Liver (tissue), 9 donors: ENCODE data around the gene CCDC88C. TPM values are rescaled to one million over a fixed set of nuclear protein-coding genes. Genes with fewer than 3 reads are reported as not detected.

Source experiments
- DNase-seq: peaks from one replicate; pipeline ENCODE4 v3.0.0-alpha.2; 2017; ENCODE audit warnings: low spot score
- H3K27ac ChIP-seq, 2 donors: one replicate each; pipeline ENCODE4 v1.7.0; 2013; ENCODE audit warnings: inconsistent platforms in 2 of 2, low read length in 2 of 2, control low read depth in 1 of 2, low read depth in 1 of 2, mild to moderate bottlenecking in 1 of 2
- H3K27me3 ChIP-seq, 4 donors: one replicate each; pipeline versions ENCODE4 v1.6.1 to v1.7.0; 2013; ENCODE audit warnings: low read length in 3 of 4, inconsistent platforms in 1 of 4, mild to moderate bottlenecking in 1 of 4, moderate library complexity in 1 of 4; ENCODE audit not compliant: control insufficient read depth in 4 of 4, insufficient read depth in 4 of 4
- H3K36me3 ChIP-seq, 4 donors: one replicate each; pipeline versions ENCODE4 v1.6.1 to v1.7.0; 2013; ENCODE audit warnings: low read length in 3 of 4, mild to moderate bottlenecking in 3 of 4, low read depth in 1 of 4, moderate library complexity in 1 of 4; ENCODE audit not compliant: control insufficient read depth in 4 of 4, insufficient read depth in 3 of 4
- H3K4me1 ChIP-seq, 4 donors: one replicate each; pipeline versions ENCODE4 v1.6.1 to v1.7.0; 2013; ENCODE audit warnings: low read length in 3 of 4, mild to moderate bottlenecking in 3 of 4, moderate library complexity in 1 of 4; ENCODE audit not compliant: control insufficient read depth in 4 of 4, insufficient read depth in 4 of 4
- H3K4me3 ChIP-seq, 3 donors: one replicate each; pipeline versions ENCODE4 v1.6.1 to v1.7.0; 2013; ENCODE audit warnings: low read length in 3 of 3, control low read depth in 1 of 3, low read depth in 1 of 3, mild to moderate bottlenecking in 1 of 3
- H3K9ac ChIP-seq, 2 donors: one replicate each; pipeline ENCODE4 v1.7.0; 2013; ENCODE audit warnings: low read length in 2 of 2, mild to moderate bottlenecking in 2 of 2, moderate library complexity in 2 of 2, control low read depth in 1 of 2, low read depth in 1 of 2
- H3K9me3 ChIP-seq, 4 donors: one replicate each; pipeline versions ENCODE4 v1.6.1 to v1.7.0; 2013; ENCODE audit warnings: low read length in 3 of 4; ENCODE audit not compliant: control insufficient read depth in 4 of 4
- EGR1 ChIP-seq, 2 donors: IDR thresholded peaks; 2 replicates each; pipeline ENCODE4 v1.6.1; 2016 to 2018; ENCODE audit warnings: antibody characterized with exemption in 2 of 2, low read depth in 2 of 2
- FOXA2 ChIP-seq: IDR thresholded peaks from 2 replicates; pipeline ENCODE4 v1.6.1; 2016; ENCODE audit warnings: antibody characterized with exemption
- GABPA ChIP-seq, 2 donors: IDR thresholded peaks in 1 of 2; conservative IDR thresholded peaks in 1 of 2; 2 replicates each; pipeline ENCODE4 v1.6.1; 2016; ENCODE audit warnings: antibody characterized with exemption in 2 of 2, mild to moderate bottlenecking in 1 of 2, moderate library complexity in 1 of 2
- HNF4A ChIP-seq, 2 donors: conservative IDR thresholded peaks; 2 replicates each; pipeline ENCODE4 v1.6.1; 2016; ENCODE audit warnings: antibody characterized with exemption in 2 of 2, mild to moderate bottlenecking in 2 of 2
- JUND ChIP-seq, 2 donors: IDR thresholded peaks; 2 replicates each; pipeline ENCODE4 v1.6.1; 2016; ENCODE audit warnings: antibody characterized with exemption in 2 of 2
- MAX ChIP-seq: IDR thresholded peaks from 2 replicates; pipeline ENCODE4 v1.6.1; 2016; ENCODE audit warnings: antibody characterized with exemption
- NR2F2 ChIP-seq: IDR thresholded peaks from 2 replicates; pipeline ENCODE4 v1.6.1; 2016; ENCODE audit warnings: antibody characterized with exemption
- RAD21 ChIP-seq, 2 donors: IDR thresholded peaks; 2 replicates each; pipeline ENCODE4 v1.6.1; 2016; ENCODE audit warnings: antibody characterized with exemption in 2 of 2, mild to moderate bottlenecking in 2 of 2
- RXRA ChIP-seq, 2 donors: IDR thresholded peaks; 2 replicates each; pipeline ENCODE4 v1.6.1; 2017 to 2018; ENCODE audit warnings: antibody characterized with exemption in 2 of 2, mild to moderate bottlenecking in 1 of 2
- TAF1 ChIP-seq: conservative IDR thresholded peaks from 2 replicates; pipeline ENCODE4 v1.6.1; 2016; ENCODE audit warnings: antibody characterized with exemption, mild to moderate bottlenecking
- WGBS: extraction: QIAGEN DNeasy Blood & Tissue Kit; methylation state at CpG from one replicate; pipeline ENCODE4 v1.1.7; 2013; 5-methylcytosine and 5-hydroxymethylcytosine counted together
- polyA plus RNA-seq, 2 donors: library from polyadenylated mRNA; stranded (reverse) in 1 of 2; unstranded in 1 of 2; fragments of 200-250 nt in 1 of 2; fragments of >200 nt in 1 of 2; fragmentation: Nextera tagmentation in 1 of 2; extraction: Ambion mirVana in 1 of 2; gene quantifications; one replicate each; pipeline versions ENCODE4 v1.2.1 to v1.2.3, GENCODE V29; 2013 to 2015
- total RNA-seq, 2 donors: library from RNA; depleted of rRNA; stranded (reverse); fragments of >200 nt; gene quantifications; one replicate each; pipeline ENCODE4 v1.2.3, GENCODE V29; 2014
- TF ChIP-seq, protein P1 (sequence below): IDR thresholded peaks from 2 replicates; pipeline ENCODE4 v1.6.1; 2016; ENCODE audit warnings: antibody characterized with exemption
- TF ChIP-seq, protein P2 (sequence below): fragments of 150-350 bp; IDR thresholded peaks from 2 replicates; pipeline ENCODE4 v1.5.1; 2017; ENCODE audit warnings: improper control_type of control experiment, low read depth, low read length; ENCODE audit not compliant: missing input control
- TF ChIP-seq, protein P3 (sequence below): IDR thresholded peaks from 2 replicates; pipeline ENCODE4 v1.6.1; 2016; ENCODE audit warnings: antibody characterized with exemption
- TF ChIP-seq, protein P4 (sequence below): IDR thresholded peaks from 2 replicates; pipeline ENCODE4 v1.6.1; 2016; ENCODE audit warnings: antibody characterized with exemption, mild to moderate bottlenecking
- donor health status: healthy.
- donor health status: healthy.
- donor health status: healthy.
- donor health status: healthy.
- donor health status: healthy.

Gene CCDC88C
- total and polyA plus RNA-seq, 4 donors, result 1.3 to 10.8 (median 4.0) TPM

DNA sequence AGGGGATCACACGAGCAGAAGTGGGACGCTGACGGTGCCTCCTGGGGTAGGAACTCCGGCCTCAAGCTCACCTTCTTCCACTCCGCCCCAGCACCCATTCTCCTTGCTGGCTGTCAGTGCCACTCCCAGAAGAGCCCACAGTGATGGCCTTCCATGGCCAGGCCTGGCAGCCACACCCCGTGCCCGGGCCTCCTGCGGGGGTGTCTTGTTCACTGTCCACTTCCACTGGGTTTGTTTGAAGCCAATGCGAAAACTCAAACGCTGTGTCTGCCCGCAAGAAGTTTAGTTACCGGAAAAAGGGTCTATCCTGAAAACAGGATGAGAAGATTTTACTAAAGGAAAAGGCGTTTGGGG is 38.1 kb downstream of the CCDC88C start:
- TF ChIP-seq RXRA (IDR thresholded peaks at IDR 0.05) (no peak), FOXA2 (no peak), HNF4A (conservative IDR thresholded peaks at IDR 0.05) (no peak), JUND (IDR thresholded peaks at IDR 0.05) (no peak), GABPA (IDR thresholded peaks at IDR 0.05 in 1 of 2, conservative IDR thresholded peaks at IDR 0.05 in 1 of 2) (no peak), MAX (no peak), TAF1 (no peak), RAD21 (IDR thresholded peaks at IDR 0.05) (no peak)
- TF ChIP-seq, protein P1, sequence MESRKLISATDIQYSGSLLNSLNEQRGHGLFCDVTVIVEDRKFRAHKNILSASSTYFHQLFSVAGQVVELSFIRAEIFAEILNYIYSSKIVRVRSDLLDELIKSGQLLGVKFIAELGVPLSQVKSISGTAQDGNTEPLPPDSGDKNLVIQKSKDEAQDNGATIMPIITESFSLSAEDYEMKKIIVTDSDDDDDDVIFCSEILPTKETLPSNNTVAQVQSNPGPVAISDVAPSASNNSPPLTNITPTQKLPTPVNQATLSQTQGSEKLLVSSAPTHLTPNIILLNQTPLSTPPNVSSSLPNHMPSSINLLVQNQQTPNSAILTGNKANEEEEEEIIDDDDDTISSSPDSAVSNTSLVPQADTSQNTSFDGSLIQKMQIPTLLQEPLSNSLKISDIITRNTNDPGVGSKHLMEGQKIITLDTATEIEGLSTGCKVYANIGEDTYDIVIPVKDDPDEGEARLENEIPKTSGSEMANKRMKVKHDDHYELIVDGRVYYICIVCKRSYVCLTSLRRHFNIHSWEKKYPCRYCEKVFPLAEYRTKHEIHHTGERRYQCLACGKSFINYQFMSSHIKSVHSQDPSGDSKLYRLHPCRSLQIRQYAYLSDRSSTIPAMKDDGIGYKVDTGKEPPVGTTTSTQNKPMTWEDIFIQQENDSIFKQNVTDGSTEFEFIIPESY, result no peak
- TF ChIP-seq, protein P2, sequence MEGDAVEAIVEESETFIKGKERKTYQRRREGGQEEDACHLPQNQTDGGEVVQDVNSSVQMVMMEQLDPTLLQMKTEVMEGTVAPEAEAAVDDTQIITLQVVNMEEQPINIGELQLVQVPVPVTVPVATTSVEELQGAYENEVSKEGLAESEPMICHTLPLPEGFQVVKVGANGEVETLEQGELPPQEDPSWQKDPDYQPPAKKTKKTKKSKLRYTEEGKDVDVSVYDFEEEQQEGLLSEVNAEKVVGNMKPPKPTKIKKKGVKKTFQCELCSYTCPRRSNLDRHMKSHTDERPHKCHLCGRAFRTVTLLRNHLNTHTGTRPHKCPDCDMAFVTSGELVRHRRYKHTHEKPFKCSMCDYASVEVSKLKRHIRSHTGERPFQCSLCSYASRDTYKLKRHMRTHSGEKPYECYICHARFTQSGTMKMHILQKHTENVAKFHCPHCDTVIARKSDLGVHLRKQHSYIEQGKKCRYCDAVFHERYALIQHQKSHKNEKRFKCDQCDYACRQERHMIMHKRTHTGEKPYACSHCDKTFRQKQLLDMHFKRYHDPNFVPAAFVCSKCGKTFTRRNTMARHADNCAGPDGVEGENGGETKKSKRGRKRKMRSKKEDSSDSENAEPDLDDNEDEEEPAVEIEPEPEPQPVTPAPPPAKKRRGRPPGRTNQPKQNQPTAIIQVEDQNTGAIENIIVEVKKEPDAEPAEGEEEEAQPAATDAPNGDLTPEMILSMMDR, result no peak
- TF ChIP-seq, protein P3, sequence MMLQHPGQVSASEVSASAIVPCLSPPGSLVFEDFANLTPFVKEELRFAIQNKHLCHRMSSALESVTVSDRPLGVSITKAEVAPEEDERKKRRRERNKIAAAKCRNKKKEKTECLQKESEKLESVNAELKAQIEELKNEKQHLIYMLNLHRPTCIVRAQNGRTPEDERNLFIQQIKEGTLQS, result no peak
- TF ChIP-seq, protein P4, sequence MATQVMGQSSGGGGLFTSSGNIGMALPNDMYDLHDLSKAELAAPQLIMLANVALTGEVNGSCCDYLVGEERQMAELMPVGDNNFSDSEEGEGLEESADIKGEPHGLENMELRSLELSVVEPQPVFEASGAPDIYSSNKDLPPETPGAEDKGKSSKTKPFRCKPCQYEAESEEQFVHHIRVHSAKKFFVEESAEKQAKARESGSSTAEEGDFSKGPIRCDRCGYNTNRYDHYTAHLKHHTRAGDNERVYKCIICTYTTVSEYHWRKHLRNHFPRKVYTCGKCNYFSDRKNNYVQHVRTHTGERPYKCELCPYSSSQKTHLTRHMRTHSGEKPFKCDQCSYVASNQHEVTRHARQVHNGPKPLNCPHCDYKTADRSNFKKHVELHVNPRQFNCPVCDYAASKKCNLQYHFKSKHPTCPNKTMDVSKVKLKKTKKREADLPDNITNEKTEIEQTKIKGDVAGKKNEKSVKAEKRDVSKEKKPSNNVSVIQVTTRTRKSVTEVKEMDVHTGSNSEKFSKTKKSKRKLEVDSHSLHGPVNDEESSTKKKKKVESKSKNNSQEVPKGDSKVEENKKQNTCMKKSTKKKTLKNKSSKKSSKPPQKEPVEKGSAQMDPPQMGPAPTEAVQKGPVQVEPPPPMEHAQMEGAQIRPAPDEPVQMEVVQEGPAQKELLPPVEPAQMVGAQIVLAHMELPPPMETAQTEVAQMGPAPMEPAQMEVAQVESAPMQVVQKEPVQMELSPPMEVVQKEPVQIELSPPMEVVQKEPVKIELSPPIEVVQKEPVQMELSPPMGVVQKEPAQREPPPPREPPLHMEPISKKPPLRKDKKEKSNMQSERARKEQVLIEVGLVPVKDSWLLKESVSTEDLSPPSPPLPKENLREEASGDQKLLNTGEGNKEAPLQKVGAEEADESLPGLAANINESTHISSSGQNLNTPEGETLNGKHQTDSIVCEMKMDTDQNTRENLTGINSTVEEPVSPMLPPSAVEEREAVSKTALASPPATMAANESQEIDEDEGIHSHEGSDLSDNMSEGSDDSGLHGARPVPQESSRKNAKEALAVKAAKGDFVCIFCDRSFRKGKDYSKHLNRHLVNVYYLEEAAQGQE, result no peak
- no peaks in the 10 kb centered on the region for H3K36me3 ChIP-seq
- no peak for DNase-seq
- peaks cover 0 to 19% (median 8%) of the 10 kb centered on the region in 4 donors for H3K4me1 ChIP-seq
- H3K9ac ChIP-seq, result no peak overlapping the region
- H3K27me3 ChIP-seq, result no peaks in the 10 kb centered on the region
- no peak overlapping the region for H3K27ac ChIP-seq
- 93% methylated on average over 13 of the region's 13 CpGs for WGBS
- H3K9me3 ChIP-seq, result no peaks in the 10 kb centered on the region
- H3K4me3 ChIP-seq, result no peak overlapping the region

GRCh38 chr14:91378930-91379578 is 38.6 kb downstream of the CCDC88C start:
- no peak overlapping the region for H3K4me3 ChIP-seq
- no peak overlapping the region for H3K9ac ChIP-seq
- H3K4me1 ChIP-seq, result peaks cover 0 to 24% (median 12%) of the 10 kb centered on the region in 4 donors
- WGBS, result 74% methylated on average over 11 of the region's 11 CpGs
- H3K27ac ChIP-seq, result no peak overlapping the region
- TF ChIP-seq EGR1 (IDR thresholded peaks at IDR 0.05; ENCODE audit: low read depth in 2 of 2), result no peak
- peak; percentile 53 for TF ChIP-seq NR2F2
- H3K9me3 ChIP-seq, result no peaks in the 10 kb centered on the region
- H3K27me3 ChIP-seq, result no peaks in the 10 kb centered on the region
- H3K36me3 ChIP-seq, result no peaks in the 10 kb centered on the region
- DNase-seq, result no peak
